ENCODE measurements around the gene PSTPIP1. TPM values are rescaled to one million over a fixed set of nuclear protein-coding genes. Genes with fewer than 3 reads are reported as not detected.

PSTPIP1 gene
- total and polyA plus RNA-seq, 2 experiments from 2014 or later, result 0.80 to 3.7 TPM

GRCh38 chr15:77023576-77024272 lies 28.8 kb downstream of the PSTPIP1 start:
- Histone ChIP-seq H3K36me3 (ENCODE audit: insufficient read depth) (no peaks in the 10 kb centered on the region), H3K27me3 (ENCODE audit: insufficient read depth) (0 out of 2 replicates have a peak, but pooled peaks cover under 1% of the 10 kb centered on the region), H4K20me1 (replicated peaks; ENCODE audit: insufficient read depth) (no peaks in the 10 kb centered on the region), H3K79me2 (replicated peaks; ENCODE audit: insufficient read depth) (no peaks in the 10 kb centered on the region), H3F3A (replicated peaks; ENCODE audit: low read depth) (no peaks in the 10 kb centered on the region), H3K27ac (ENCODE audit: low read depth) (no peak overlapping the region), H3K4me2 (peak overlapping the region; percentile 72), H3K4me1 (ENCODE audit: insufficient read depth) (no peaks in the 10 kb centered on the region; the same call in 1 of the 2 replicates), H3K9me2 (ENCODE audit: insufficient read depth) (no peaks in the 10 kb centered on the region), H3K4me3 (peak overlapping the region; percentile 42; the same call in 1 of the 2 replicates), H2AFZ (peak overlapping the region; percentile 97)
- no peak for DNase-seq (ENCODE audit: low spot score)
- Mint-ChIP-seq H3K27ac (no peak overlapping the region), H3K27me3 (ENCODE audit: insufficient read depth, low read depth, poor library complexity) (peaks cover 19% of the 10 kb centered on the region), H3K4me3 (no peak overlapping the region), H3K36me3 (ENCODE audit: low read depth) (no peaks in the 10 kb centered on the region; the same call in 2 of the 3 replicates), H3K9me3 (no peaks in the 10 kb centered on the region; the same call in 2 of the 3 replicates), H3K4me1 (peaks cover 3% of the 10 kb centered on the region; the same call in 2 of the 3 replicates)
- TF ChIP-seq JUNB (IDR thresholded peaks at IDR 0.05; ENCODE audit: unreplicated experiment) (no peak), NANOG (IDR thresholded peaks at IDR 0.05; ENCODE audit: borderline replicate concordance) (no peak), EZH2phosphoT487 (IDR thresholded peaks at IDR 0.05; ENCODE audit: unreplicated experiment) (no peak), ZNF331 (CRISPR knock-in tag; IDR thresholded peaks at IDR 0.05; ENCODE audit: low read depth) (no peak), ZNF114 (CRISPR knock-in tag; IDR thresholded peaks at IDR 0.05) (no peak), STAT1 (IDR thresholded peaks at IDR 0.05; ENCODE audit: unreplicated experiment) (no peak), POLR2AphosphoS5 (IDR thresholded peaks at IDR 0.05; ENCODE audit: low read depth) (no peak), EZH2 (IDR thresholded peaks at IDR 0.05; ENCODE audit: low read depth, unreplicated experiment) (no peak), CTCF (conservative IDR thresholded peaks at IDR 0.05; ENCODE audit: low read depth in 2 of 2) (no peak), ZNF462 (CRISPR knock-in tag; IDR thresholded peaks at IDR 0.05) (no peak)
- TF ChIP-seq, protein P1, sequence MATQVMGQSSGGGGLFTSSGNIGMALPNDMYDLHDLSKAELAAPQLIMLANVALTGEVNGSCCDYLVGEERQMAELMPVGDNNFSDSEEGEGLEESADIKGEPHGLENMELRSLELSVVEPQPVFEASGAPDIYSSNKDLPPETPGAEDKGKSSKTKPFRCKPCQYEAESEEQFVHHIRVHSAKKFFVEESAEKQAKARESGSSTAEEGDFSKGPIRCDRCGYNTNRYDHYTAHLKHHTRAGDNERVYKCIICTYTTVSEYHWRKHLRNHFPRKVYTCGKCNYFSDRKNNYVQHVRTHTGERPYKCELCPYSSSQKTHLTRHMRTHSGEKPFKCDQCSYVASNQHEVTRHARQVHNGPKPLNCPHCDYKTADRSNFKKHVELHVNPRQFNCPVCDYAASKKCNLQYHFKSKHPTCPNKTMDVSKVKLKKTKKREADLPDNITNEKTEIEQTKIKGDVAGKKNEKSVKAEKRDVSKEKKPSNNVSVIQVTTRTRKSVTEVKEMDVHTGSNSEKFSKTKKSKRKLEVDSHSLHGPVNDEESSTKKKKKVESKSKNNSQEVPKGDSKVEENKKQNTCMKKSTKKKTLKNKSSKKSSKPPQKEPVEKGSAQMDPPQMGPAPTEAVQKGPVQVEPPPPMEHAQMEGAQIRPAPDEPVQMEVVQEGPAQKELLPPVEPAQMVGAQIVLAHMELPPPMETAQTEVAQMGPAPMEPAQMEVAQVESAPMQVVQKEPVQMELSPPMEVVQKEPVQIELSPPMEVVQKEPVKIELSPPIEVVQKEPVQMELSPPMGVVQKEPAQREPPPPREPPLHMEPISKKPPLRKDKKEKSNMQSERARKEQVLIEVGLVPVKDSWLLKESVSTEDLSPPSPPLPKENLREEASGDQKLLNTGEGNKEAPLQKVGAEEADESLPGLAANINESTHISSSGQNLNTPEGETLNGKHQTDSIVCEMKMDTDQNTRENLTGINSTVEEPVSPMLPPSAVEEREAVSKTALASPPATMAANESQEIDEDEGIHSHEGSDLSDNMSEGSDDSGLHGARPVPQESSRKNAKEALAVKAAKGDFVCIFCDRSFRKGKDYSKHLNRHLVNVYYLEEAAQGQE (IDR thresholded peaks at IDR 0.05; ENCODE audit: unreplicated experiment), result no peak
- TF ChIP-seq, protein P2, sequence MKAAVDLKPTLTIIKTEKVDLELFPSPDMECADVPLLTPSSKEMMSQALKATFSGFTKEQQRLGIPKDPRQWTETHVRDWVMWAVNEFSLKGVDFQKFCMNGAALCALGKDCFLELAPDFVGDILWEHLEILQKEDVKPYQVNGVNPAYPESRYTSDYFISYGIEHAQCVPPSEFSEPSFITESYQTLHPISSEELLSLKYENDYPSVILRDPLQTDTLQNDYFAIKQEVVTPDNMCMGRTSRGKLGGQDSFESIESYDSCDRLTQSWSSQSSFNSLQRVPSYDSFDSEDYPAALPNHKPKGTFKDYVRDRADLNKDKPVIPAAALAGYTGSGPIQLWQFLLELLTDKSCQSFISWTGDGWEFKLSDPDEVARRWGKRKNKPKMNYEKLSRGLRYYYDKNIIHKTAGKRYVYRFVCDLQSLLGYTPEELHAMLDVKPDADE (IDR thresholded peaks at IDR 0.05), result no peak
- ATAC-seq, result peak; percentile 1; the same call in 2 of the 3 replicates
